GM18858 (cell line): ENCODE results near the gene EXOC3L1.

Experiments used
- ATAC-seq: cut with Tn5 transposase; IDR thresholded peaks from one replicate; pipeline ENCODE4 v1.9.1; 2021; ENCODE audit not compliant: unreplicated experiment

Gene EXOC3L1

DNA sequence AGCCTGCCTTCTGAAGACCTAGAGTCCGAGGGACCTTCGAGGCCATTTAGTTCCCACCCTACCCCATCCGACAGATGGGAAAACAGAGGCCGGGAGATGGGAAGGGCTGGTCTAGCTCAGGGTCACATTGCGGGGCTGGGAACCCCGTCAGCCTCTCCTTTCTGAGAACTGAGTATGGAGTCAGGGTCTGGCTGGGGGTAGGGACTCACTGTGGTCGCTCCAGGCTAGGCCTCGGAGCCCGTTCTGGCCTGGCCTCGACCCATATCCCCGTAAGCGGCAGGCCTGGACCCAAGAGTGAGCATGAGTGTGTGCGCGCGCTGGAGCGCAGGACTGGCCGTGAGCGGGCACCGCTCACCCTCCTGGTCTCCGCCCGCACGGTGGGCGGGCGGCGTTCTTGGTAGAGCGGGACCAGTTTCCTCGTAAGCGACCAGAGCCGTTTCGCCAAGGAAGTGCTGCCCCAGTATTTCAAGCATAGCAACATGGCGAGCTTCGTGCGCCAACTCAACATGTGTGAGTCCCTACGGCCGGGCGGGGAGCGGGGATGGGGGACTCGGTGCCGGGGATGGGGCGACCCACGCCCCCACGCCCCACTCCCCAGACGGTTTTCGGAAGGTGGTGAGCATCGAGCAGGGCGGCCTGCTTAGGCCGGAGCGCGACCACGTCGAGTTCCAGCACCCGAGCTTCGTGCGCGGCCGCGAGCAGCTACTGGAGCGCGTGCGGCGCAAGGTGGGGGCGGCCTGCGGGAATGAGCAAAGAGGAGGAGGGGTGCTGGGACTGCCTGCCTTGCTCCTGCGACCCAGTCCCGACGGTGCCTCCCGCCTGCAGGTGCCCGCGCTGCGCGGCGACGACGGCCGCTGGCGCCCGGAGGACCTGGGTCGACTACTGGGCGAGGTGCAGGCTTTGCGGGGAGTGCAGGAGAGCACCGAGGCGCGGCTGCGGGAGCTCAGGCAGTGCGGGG lies 24.5 kb downstream of the EXOC3L1 start:
- ATAC-seq, result no peak

DNA sequence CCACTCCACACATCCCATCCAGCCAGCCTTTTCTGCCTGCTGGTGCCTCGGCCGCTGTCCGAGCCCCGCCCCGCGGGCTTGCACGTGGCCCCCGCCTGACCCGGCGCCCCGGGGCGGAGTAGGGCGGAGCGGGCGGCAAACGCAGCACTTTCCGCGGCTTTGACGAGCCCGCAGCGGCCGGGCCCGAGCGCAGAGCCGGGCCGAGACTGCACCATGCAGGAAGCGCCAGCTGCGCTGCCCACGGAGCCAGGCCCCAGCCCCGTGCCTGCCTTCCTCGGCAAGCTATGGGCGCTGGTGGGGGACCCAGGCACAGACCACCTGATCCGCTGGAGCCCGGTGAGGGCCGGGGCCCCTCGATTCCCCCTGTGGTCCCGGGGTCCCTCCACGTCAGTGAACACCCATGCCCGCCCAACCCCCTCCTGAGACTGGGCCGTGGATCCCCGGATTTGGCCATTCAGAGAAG lies 25.3 kb downstream of the EXOC3L1 start, which contains the start of gene HSF4:
TSS of gene HSF4 (plus strand) at position 147 of the 463 bp plus-strand sequence. CDS start at position 214, 67 bp downstream.
- no peak for ATAC-seq

DNA sequence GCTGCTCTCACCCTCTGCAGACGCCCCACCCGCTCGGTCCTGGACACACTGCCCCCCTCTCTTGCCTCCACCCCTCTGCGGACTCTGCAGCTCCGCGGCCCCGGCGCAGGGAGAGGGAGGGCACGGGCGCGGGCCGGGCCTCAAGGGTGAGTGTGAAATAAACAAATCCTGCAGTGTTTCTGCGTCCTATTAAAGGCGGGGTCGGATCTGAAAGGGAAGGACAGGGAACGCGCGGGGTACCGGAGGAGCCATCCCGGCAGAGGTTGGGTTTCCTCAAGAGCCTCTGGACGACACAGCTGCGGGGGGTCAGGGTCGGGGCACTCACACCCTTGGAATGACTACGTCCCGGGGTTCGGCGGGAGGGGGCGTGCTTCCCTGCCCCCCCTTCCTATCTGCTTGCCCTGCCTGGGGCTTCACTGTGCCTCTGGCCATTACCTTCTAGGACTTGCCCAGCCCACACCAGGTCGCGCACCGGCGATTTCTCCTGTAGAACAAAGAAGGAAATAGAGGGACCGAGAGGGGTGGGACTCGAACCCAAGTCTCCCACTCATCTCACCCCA lies 25.9 kb downstream of the EXOC3L1 start:
- no peak for ATAC-seq

GRCh38 chr16:67163164-67163998 lies 26.6 kb downstream of the EXOC3L1 start:
- no peak for ATAC-seq

- no peak for ATAC-seq
Measured at GRCh38 chr16:67162506-67163163, 27.3 kb downstream of the EXOC3L1 start.

GRCh38 chr16:67161595-67162058 lies 28.3 kb downstream of the EXOC3L1 start:
- ATAC-seq, result no peak

DNA sequence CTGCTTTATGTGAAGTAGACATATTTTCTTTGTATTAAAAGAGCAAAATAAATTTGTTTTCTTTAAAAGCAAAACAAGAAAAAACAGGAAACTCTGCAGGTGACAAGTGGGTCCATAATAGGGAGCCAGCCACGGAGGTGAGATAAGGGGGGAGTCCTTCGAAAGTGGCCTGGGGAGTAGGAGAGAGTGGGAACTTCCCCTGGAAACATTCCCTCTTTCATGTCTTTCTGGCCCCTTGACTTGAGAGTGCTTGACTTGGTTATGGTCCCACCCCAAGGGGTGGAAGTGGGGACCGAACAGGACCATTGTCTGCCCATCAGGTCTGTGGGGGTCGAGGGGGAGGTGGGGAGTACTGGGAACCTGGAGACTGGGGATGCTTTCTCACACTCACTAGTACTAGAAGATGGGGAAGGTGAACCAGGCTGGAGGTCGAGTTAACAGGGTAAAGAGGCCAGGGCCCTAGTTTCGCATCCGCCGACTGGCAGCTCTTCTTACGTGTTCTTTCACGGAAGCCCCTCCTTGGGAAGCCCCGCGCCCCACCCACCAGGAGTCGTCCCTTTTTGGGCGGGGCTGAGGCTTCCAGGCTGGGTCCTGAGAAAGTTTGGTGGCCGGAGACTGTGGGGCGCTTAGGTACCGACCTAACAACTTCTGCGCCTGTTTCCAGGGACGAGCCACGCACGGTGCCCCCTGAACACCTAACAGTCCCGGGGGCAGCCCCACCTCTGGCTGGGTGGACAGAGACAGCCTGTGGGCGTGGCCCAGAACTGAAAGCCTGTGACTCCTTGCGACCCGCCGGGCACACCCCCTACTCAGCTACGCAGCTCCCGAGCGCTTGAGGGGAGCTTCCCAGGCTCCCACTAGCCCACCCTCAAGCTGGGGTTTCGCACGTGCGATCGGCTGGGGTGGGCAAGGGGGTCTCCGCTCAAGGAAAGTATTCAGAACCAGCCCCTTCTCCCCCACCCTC lies 31.0 kb downstream of the EXOC3L1 start:
- ATAC-seq, result no peak

- no peak for ATAC-seq
Measured at GRCh38 chr16:67157892-67158635, 31.9 kb downstream of the EXOC3L1 start.

DNA sequence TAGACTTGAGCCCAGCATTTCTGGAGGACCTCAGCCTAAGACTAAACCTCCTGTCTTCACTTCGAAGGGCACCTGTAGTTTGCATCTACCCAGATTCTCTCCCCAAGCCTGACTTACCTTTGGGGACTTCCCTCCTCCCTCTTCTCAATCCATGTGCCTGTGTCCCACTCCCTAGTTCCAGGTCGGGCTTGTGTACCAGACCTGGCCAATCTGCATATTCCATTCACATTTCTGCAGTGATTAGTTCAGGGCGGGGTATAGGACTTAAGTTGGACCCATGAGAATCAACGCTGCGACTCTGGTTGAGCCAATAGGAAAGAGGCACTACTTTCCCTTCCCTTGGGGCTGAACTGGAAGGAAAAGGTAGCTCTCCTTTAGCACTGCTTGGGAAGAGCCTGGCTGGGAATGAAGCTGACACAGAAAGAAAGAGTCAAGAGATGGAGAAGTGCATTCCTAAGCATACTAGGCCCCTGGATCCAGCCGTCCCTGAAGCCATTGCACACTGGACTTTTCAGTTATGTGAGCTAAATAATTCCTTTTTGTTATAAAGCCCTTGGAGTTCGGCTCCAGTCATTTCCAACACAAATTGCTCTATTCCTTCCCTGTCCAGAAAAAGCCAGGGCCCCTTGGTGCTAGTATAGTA lies 32.7 kb downstream of the EXOC3L1 start:
- no peak for ATAC-seq

DNA sequence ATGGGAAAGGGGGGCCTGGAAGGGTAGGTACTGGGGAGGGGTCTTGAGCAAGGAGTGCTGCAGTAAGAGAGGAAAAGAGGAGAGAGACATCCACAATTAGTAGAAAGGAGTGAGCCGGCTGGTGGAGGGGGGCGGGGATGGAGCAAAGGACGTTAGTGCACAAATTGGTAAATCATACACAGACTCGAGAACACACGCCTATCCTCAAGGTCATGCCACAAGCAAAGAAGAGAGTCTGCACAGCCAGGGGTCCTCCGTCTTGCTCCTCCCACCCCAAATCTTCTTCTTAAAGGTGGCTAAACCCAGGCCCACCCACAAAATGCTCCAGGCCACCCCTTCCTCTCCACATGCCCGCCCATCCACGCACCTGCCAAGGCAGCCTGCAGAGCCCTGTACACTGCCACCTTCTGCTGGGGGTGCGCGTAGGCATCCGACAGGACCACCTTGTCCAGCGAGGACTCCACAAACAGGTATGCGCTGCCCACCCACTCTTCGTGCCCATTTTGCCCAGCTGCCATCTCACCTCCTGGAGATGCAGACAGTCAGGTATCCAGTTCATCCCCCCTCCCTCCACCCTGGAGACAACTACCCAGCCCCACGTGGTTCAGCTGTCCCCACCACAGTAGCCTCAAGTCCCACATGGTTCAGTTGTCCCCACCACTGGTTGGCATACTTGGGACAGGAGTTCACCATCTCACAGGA lies 33.6 kb downstream of the EXOC3L1 start:
- ATAC-seq, result no peak

- ATAC-seq, result no peak
Measured at GRCh38 chr16:67155295-67156142, 34.4 kb downstream of the EXOC3L1 start.

DNA sequence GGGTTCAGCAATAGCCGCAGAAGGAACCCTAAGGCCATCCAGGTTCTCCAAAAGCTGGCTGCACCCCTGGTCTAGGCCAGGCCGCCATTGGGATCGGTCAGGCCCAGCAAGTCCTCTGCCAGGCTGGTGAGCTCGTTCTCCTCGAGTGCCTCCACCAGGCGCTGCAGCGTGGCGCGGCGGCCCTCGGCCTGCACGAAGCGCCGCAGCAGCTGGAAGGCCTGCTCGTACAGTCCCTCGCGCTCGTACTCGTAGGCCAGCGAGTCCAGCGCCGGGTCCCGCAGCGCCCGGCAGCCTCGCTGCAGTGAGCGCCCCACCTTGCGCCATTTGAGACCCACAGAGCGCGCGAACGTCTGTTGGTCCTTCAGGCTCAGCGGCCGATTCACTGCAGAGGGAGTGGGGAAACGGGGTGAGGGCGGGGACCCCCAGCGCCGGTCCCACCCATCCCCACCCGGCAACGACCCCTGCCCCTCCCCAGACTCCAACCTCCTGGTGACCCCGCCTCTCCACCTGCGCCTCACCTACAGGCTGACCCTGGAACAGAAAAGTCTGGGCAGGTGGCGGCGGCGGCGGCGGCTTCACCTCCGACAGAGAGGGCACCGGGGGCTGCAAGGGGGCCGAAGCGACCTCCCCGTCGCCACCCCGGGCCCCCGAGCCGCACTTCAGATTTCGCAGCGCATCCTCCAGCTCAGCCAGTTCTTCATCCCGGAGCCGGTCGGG lies 35.2 kb downstream of the EXOC3L1 start:
- ATAC-seq, result no peak

- ATAC-seq, result no peak
Measured at GRCh38 chr16:67151431-67152097, 38.4 kb downstream of the EXOC3L1 start.

- no peak for ATAC-seq
Measured at GRCh38 chr16:67150833-67151396, 39.0 kb downstream of the EXOC3L1 start, which contains the start of gene B3GNT9. Gene B3GNT9 (minus strand): TSS chr16:67150998. CDS start chr16:67150485, 513 bp downstream.
